ENCODE measurements around the gene PWP2. TPM values are rescaled to one million over a fixed set of nuclear protein-coding genes. Genes with fewer than 3 reads are reported as not detected.
"Not testable (repeated sequence)": the region's sequence is repeated elsewhere in the genome, so short reads cannot be mapped to it uniquely, and the experiment has no call there.

PWP2 gene
- total and polyA plus RNA-seq, 7 experiments from 2014 or later: 8.7 to 42.3 (median 21.9) TPM

DNA sequence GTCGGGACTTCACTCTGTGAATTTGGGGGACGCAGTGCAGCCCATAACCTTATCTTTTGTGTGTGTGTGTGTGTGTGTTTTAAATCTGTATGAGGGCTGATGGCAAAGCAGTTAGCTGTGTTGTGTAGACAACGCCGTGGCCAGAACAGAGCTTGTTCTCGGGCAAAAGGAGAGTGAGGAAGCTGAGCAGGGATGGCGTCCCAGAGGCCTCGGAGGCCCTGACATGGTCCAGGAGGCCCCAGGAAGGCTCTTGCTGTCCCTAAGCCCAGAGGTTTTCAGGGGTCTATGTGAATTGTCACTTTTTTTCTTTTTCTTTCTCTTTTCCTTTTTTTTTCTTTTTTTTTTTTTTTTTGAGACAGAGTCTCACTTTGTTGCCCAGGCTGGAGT is 50.9 kb downstream of the PWP2 start:
- ATAC-seq, CTCF ChIA-PET: not testable (repeated sequence)

DNA sequence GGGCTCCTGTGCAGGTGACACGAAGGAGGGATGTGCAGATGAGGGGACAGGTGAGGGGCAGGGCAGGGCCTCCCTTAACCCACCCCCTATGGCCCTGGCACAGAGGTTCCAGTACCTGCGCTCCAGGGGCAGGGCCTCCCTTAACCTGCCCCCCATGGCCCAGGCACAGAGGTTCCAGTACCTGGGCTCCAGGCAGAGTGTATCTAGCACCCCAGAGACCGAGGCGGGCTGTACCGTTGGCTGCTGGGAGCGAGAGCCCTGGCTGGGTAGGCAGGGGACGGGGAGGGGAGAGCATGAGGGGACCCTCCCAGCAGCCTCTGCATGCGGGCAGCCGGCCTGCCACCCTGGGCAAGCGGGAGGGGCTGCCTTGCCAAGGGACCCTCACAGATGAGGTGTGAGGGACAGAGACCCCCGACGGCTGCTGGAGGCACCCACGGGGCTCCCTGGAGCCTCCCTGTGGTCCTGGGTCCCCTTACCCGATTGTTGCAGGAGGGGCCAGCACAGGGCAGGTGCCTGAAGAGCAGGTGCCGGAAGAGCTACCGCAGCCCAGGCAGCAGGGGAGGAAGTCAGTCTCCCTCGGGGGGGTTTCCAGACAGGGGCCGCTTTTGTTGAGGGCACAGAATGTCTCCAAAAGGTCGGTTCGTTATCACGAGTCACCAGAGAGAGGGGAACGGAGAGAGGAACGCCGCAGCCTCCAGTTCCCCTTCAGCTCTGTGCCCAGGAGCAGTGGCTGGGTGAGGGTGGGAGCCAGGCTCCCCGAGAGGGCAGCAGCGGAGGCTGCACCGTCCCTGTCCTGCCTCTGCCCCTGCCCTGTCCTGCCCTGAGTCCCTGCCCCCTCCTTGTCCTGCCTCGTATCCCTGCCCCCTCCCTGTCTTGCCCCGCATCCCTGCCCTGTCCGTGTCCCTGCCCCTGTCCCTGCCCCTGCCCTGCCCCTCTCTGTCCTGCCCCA is 52.4 kb downstream of the PWP2 start:
- ATAC-seq (peak; percentile 65), DNase-seq (peak in 4 of 9 donors; percentile 10 to 26 (median 12))
- H3K9me3 Mint-ChIP-seq; CTCF ChIA-PET; H3K4me1 Mint-ChIP-seq; H3K36me3 ChIP-seq (ENCODE audit: control insufficient read depth in 2 of 3, insufficient read depth in 3 of 3, low read length in 3 of 3); H3K36me3 Mint-ChIP-seq; H3K4me1 ChIP-seq (ENCODE audit: control insufficient read depth in 2 of 2, insufficient read depth in 2 of 2, low read length in 2 of 2); H3K27me3 Mint-ChIP-seq; H3K4me3 ChIP-seq (ENCODE audit: low read length); intact Hi-C loops (cut with micrococcal nuclease); H3K27me3 ChIP-seq (ENCODE audit: control insufficient read depth in 2 of 2, insufficient read depth in 2 of 2, low read length in 2 of 2); POLR2A ChIA-PET; H3K9me3 ChIP-seq (ENCODE audit: control insufficient read depth in 2 of 3, low read length in 3 of 3): not testable (repeated sequence)
- H3K27ac ChIP-seq (ENCODE audit: low read depth, low read length): peak overlapping the region; percentile 51
- Mint-ChIP-seq H3K27ac (peak overlapping the region in 1 of 9 donors; percentile 63), H3K4me3 (peak overlapping the region in 3 of 10 donors; percentile 19 to 73 (median 47))

More for the DNA sequence above, 50.9 kb downstream of the PWP2 start:
- POLR2A ChIA-PET; H3K36me3 Mint-ChIP-seq; H3K4me3 ChIP-seq (ENCODE audit: low read length); H3K9me3 Mint-ChIP-seq; H3K4me1 Mint-ChIP-seq; H3K9me3 ChIP-seq (ENCODE audit: control insufficient read depth in 2 of 3, low read length in 3 of 3); H3K4me1 ChIP-seq (ENCODE audit: control insufficient read depth in 2 of 2, insufficient read depth in 2 of 2, low read length in 2 of 2); H3K36me3 ChIP-seq (ENCODE audit: control insufficient read depth in 2 of 3, insufficient read depth in 3 of 3, low read length in 3 of 3); H3K27me3 Mint-ChIP-seq; intact Hi-C loops (cut with micrococcal nuclease); H3K27ac ChIP-seq (ENCODE audit: low read depth, low read length); H3K27me3 ChIP-seq (ENCODE audit: control insufficient read depth in 2 of 2, insufficient read depth in 2 of 2, low read length in 2 of 2): not testable (repeated sequence)
- peak in 1 of 9 donors; percentile 7 for DNase-seq
- Mint-ChIP-seq H3K27ac (peak overlapping the region in 1 of 9 donors; percentile 88), H3K4me3 (peak overlapping the region in 2 of 10 donors; percentile 77 to 80)

DNA sequence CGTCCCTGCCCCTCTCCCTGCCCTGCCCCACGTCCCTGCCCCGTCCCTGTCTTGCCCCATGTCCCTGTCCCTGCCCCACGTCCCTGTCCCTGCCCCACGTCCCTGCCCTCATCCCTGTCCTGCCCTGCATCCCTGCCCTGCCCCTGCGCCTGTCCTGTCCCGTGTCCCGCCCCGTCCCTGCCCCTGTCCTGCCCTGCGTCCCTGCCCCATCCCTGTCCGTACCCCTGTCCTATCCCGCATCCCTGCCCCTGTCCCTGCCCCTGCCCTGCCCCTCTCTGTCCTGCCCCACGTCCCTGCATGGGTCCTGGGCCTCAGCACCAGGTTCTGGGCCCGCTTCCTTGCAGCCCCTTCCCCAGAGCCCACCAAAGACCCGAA is 53.1 kb downstream of the PWP2 start:
- CTCF ChIA-PET; H3K4me3 ChIP-seq (ENCODE audit: low read length); H3K27ac Mint-ChIP-seq; H3K27ac ChIP-seq (ENCODE audit: low read depth, low read length); H3K27me3 Mint-ChIP-seq; H3K9me3 Mint-ChIP-seq; H3K4me1 Mint-ChIP-seq; H3K4me3 Mint-ChIP-seq; ATAC-seq; intact Hi-C loops (cut with micrococcal nuclease); DNase-seq; H3K36me3 Mint-ChIP-seq; H3K27me3 ChIP-seq (ENCODE audit: control insufficient read depth in 2 of 2, insufficient read depth in 2 of 2, low read length in 2 of 2); H3K9me3 ChIP-seq (ENCODE audit: control insufficient read depth in 2 of 3, low read length in 3 of 3); H3K4me1 ChIP-seq (ENCODE audit: control insufficient read depth in 2 of 2, insufficient read depth in 2 of 2, low read length in 2 of 2); POLR2A ChIA-PET; H3K36me3 ChIP-seq (ENCODE audit: control insufficient read depth in 2 of 3, insufficient read depth in 3 of 3, low read length in 3 of 3): not testable (repeated sequence)

DNA sequence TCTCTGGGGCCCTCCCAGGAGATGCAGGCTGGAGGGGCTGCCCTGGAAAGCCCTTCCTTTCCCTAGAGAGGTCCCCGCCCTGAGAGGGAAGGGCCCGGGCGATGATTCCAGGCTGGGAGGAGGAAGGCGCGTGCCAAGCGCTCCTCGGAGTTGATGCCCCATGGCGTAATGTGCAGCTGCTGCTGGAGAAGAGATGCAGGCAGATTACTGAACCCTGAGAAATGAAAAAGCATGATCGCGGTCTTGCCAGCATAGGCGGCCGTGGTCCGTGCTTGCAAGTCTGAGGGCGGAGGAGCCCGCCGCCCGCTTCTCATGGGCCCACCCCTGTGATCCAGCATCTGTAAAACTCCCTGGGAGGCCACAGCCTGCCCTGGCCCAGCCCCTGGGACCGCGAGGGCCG is 53.6 kb downstream of the PWP2 start:
- H3K4me3 Mint-ChIP-seq; H3K27me3 Mint-ChIP-seq; H3K36me3 ChIP-seq (ENCODE audit: control insufficient read depth in 2 of 3, insufficient read depth in 3 of 3, low read length in 3 of 3); H3K36me3 Mint-ChIP-seq; ATAC-seq; H3K9me3 ChIP-seq (ENCODE audit: control insufficient read depth in 2 of 3, low read length in 3 of 3); DNase-seq; H3K27ac Mint-ChIP-seq; H3K9me3 Mint-ChIP-seq; POLR2A ChIA-PET; H3K4me3 ChIP-seq (ENCODE audit: low read length); intact Hi-C loops (cut with micrococcal nuclease); CTCF ChIA-PET; H3K27ac ChIP-seq (ENCODE audit: low read depth, low read length); H3K4me1 Mint-ChIP-seq; H3K4me1 ChIP-seq (ENCODE audit: control insufficient read depth in 2 of 2, insufficient read depth in 2 of 2, low read length in 2 of 2); H3K27me3 ChIP-seq (ENCODE audit: control insufficient read depth in 2 of 2, insufficient read depth in 2 of 2, low read length in 2 of 2): not testable (repeated sequence)

DNA sequence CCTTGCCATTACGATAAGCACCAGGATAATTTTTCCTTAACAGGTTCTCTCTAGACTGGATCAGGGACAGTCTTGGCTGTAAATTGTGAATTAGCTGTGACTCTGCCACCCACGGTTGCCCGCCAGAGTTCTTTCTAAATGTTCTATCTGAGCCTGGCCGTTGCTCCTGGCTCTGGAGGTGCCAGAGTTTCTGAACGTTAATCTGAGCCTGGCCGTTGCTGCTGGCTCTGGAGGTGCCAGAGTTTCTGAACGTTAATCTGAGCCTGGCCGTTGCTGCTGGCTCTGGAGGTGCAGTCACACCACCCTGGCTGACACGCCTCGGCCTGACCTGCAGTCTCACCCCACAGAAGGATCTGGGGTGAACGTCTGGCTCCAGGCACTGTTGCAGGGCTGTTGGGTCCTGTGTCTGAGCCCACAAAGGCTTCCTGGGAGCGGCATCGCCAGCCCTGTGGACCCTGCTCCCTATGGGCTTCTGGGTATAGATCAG is 56.0 kb downstream of the PWP2 start:
- H3K4me3 ChIP-seq (ENCODE audit: low read length); POLR2A ChIA-PET; H3K27ac ChIP-seq (ENCODE audit: low read depth, low read length); H3K36me3 Mint-ChIP-seq; CTCF ChIA-PET; H3K4me1 Mint-ChIP-seq; H3K4me3 Mint-ChIP-seq; H3K4me1 ChIP-seq (ENCODE audit: control insufficient read depth in 2 of 2, insufficient read depth in 2 of 2, low read length in 2 of 2); H3K27me3 Mint-ChIP-seq; H3K36me3 ChIP-seq (ENCODE audit: control insufficient read depth in 2 of 3, insufficient read depth in 3 of 3, low read length in 3 of 3); DNase-seq; H3K27me3 ChIP-seq (ENCODE audit: control insufficient read depth in 2 of 2, insufficient read depth in 2 of 2, low read length in 2 of 2); H3K9me3 Mint-ChIP-seq; intact Hi-C loops (cut with micrococcal nuclease); H3K27ac Mint-ChIP-seq; H3K9me3 ChIP-seq (ENCODE audit: control insufficient read depth in 2 of 3, low read length in 3 of 3); ATAC-seq: not testable (repeated sequence)

DNA sequence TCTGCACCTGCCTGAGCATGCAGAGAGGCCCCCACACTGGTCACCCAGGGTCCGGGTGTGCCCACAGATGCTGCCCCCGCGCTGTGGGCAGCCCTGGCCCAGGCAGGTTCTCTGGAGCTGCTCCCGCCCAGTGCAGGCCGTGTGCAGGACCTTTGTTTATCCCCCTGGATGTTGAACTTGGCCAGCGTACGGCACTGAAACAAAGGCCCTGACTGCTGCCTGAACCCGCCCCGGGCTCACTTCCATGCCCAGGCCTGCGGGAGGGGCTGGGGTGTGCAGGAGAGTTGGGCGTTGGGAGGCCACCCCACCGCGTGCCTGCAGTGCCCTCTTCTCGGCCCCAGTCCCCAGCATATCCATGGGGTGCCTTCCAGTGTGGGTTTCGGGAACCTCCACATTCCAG is 58.7 kb downstream of the PWP2 start:
- H3K27me3 Mint-ChIP-seq; H3K27me3 ChIP-seq (ENCODE audit: control insufficient read depth in 2 of 2, insufficient read depth in 2 of 2, low read length in 2 of 2); CTCF ChIA-PET; H3K4me1 Mint-ChIP-seq; H3K27ac ChIP-seq (ENCODE audit: low read depth, low read length); H3K27ac Mint-ChIP-seq; H3K36me3 Mint-ChIP-seq; H3K9me3 ChIP-seq (ENCODE audit: control insufficient read depth in 2 of 3, low read length in 3 of 3); DNase-seq; H3K4me3 ChIP-seq (ENCODE audit: low read length); H3K9me3 Mint-ChIP-seq; ATAC-seq; H3K4me1 ChIP-seq (ENCODE audit: control insufficient read depth in 2 of 2, insufficient read depth in 2 of 2, low read length in 2 of 2); H3K36me3 ChIP-seq (ENCODE audit: control insufficient read depth in 2 of 3, insufficient read depth in 3 of 3, low read length in 3 of 3); H3K4me3 Mint-ChIP-seq; POLR2A ChIA-PET; intact Hi-C loops (cut with micrococcal nuclease): not testable (repeated sequence)

DNA sequence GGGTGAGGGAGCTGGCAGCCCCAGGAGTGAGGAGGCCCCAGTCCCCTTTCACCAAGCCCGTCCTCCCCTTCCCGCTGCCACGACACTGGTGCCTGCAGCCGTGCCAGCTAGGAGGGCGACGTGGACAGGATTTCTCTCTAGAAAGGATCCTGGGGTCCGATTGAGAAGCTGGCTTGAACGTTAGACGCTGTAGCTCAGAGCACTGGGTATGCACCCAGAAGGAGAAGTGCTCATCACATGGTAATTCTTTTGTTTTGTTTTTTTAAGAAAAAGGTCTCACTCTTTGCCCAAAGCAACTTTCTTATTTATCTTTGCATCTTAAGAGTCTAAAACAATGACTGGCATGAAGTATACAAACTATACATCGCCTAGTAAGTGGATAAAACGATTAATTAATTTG is 60.3 kb downstream of the PWP2 start:
- CTCF ChIA-PET; H3K36me3 Mint-ChIP-seq; H3K9me3 Mint-ChIP-seq; DNase-seq; H3K27ac ChIP-seq (ENCODE audit: low read depth, low read length); POLR2A ChIA-PET; H3K4me3 Mint-ChIP-seq; H3K9me3 ChIP-seq (ENCODE audit: control insufficient read depth in 2 of 3, low read length in 3 of 3); H3K4me3 ChIP-seq (ENCODE audit: low read length); H3K36me3 ChIP-seq (ENCODE audit: control insufficient read depth in 2 of 3, insufficient read depth in 3 of 3, low read length in 3 of 3); H3K27ac Mint-ChIP-seq; H3K27me3 ChIP-seq (ENCODE audit: control insufficient read depth in 2 of 2, insufficient read depth in 2 of 2, low read length in 2 of 2); ATAC-seq; H3K4me1 ChIP-seq (ENCODE audit: control insufficient read depth in 2 of 2, insufficient read depth in 2 of 2, low read length in 2 of 2); H3K4me1 Mint-ChIP-seq; intact Hi-C loops (cut with micrococcal nuclease); H3K27me3 Mint-ChIP-seq: not testable (repeated sequence)
